Amygdala (tissue), 56 donors: ENCODE measurements around the gene RPL29.
"Not testable (repeated sequence)": the region's sequence is repeated elsewhere in the genome, so short reads cannot be mapped to it uniquely, and the experiment has no call there.

Source experiments
- DNase-seq, 56 donors: peaks; one replicate each; lab custom pipeline; 2025; lab: John Stamatoyannopoulos, UW

The RPL29 gene

GRCh38 chr3:52007291-52007690 lies 11.6 kb upstream of the RPL29 start:
- DNase-seq, result no peak

- DNase-seq, result no peak
These were observed 11.1 kb upstream of the RPL29 start for GRCh38 chr3:52006820-52007133.

DNA sequence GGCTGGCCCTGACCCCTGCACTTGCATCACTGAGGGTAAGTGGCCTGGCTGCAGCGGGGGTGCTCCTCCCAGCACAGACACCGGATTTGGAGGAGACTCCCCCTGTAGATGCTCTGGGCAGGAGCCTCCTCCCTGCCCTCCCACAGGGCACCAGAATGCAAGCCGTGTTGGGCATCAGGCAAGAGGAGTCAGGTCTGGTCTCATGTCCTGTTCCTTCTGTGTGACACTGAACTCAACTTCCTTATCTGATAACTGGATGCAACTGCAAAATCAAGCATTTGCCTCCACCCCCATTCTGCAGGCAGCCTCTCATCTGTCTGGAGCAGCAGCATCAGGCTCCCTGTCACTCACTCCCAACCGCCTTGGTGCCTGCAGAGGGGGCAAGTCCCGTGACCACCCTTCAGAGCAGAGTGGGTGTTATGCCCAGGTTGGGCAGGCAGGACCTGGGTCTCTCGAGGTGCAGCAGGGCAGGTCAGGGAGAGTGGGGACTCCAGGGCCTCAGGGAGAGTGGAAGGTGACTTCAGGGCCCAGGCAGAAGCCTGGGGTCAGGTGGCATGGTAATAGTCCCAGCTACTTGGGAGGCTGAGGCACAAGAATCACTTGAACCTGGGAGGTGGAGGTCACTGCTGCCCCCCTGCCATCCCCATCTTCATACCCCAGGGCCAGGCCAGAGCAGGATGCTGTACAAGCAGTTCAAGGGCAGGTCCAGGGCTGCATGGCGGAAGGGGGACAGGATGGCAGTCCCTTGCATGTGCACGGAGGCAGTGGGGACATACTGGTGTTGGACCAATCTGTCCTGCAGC lies 10.5 kb upstream of the RPL29 start:
- DNase-seq, result peak in 2 of 56 donors; percentile 41 to 47

DNA sequence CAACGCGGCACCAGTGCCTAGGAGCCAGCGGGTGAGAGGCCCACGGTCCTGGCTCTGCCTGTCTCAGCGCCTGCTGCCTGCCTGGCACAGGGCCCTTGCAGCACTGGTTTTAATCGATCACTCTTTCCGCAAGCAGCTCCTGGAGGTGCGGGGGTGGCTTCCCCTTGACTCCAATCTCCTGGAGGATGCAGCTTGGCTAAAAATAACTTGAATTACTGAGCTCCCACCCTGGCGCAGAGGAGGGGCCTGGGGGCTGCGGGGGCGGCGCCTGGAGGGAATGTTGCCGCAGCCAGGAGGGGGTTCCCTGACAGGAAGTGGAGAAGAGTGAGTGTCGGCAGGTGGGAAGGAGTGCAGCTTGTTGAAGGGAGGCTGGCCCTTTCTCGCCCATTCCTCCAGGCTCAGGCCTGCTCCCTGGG lies 9.9 kb upstream of the RPL29 start:
- peak in 29 of 56 donors; percentile 18 to 65 (median 42) for DNase-seq

DNA sequence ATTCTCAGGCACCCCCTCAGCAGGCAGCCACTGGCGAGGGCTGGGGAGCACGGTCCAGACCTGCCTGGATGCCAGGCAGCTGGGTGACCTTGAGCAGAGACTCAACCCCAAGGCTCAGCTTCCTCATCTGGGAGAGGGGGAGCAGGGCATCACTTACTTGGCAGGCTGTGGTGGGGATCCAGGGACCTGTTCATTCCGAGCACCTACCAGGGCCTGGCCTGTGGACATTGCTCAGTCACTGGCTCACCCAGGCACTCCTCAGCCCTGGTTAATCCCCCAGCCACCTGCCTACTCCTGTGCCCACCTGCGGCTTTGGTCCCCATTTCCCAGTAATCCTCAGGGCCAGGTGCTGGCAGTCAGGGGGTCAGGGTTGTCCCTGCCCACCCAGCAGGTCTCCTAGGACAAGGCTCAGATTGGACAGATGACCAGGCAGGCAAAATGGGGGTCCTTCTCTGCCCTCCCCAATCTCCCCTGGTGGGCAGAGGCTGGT lies 9.3 kb upstream of the RPL29 start:
- no peak for DNase-seq

DNA sequence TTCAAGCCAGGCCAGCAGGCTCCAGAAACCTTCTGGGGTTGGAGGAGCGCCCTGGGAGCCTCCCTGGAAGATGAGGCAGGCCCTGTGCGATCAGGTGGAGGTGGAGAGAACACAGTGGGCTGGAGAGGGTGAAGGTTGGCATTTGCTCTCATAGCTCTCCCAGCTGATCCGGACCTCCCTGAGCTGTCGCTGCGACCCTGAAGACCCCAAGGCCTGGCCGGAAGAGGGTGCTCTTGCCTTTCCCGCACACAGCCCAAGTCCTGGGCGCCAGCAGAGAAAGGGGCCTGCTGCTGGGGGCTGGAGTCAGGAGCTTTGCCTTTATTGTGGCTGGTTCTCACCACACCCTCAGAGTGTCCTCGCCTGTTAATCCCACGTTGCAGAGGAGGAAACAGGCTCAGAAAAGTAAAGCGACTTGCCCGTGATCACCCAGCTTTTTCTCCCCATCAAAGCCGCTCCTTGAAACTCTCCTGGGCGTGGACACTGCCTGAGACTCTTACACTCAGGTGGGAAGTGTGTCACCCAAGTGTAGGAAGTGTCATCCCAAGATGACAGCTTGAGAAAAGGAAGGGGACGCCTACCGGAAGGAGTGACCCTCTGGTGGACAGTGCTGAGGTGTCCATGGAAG lies 8.6 kb upstream of the RPL29 start:
- peak in 42 of 56 donors; percentile 25 to 78 (median 48) for DNase-seq

DNA sequence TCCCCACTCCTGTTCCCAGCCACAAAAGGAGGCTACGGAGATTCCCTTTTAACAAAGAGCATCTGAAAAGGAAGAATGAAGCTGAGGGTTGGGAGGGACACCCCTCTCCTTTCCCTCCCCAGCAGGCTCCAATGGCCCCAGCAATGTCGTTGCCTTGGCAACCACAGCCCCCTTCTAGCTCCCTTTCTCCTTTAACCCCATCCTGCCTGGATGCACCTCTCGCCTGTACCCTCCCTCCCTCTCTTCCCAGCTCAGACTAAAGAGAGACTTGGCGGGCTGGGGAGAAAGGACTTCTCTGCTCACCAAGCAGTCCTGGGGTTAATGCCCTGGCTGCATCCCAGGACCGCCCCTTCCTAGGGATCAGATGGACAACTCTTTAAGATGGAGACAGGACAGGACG lies 7.1 kb upstream of the RPL29 start:
- no peak for DNase-seq

DNA sequence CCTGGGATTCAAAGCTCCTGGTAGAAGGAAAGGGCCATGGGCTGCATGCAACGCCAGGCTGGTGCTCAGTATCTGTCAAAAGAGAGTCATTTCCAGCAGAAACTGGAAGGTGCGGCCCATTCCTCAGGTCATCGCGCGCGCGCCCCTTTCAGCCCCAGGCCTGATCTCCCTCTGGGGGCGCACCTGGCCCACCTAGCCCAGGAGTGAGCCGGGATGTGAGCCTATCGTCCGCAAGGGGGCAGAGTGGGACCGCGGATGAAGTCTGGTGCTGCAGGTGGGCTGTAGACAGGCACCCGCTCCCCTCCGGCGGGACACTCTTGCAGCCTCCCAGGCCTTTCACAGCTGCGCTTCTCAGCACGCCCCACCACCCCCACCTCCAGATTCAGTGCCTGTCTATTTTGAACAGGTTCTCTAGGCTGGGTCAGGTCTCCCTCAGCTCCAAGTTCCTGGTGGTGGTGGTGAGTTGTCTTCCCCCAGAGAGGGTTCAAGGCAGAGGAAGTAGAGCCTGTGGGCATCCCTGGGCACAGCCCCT lies 5.8 kb upstream of the RPL29 start:
- DNase-seq, result peak in 45 of 56 donors; percentile 22 to 79 (median 50)

- DNase-seq, result no peak
These were observed 4.2 kb upstream of the RPL29 start for GRCh38 chr3:51999846-52000245.

- no peak for DNase-seq
These were observed 3.1 kb upstream of the RPL29 start for GRCh38 chr3:51998774-51999173.

DNA sequence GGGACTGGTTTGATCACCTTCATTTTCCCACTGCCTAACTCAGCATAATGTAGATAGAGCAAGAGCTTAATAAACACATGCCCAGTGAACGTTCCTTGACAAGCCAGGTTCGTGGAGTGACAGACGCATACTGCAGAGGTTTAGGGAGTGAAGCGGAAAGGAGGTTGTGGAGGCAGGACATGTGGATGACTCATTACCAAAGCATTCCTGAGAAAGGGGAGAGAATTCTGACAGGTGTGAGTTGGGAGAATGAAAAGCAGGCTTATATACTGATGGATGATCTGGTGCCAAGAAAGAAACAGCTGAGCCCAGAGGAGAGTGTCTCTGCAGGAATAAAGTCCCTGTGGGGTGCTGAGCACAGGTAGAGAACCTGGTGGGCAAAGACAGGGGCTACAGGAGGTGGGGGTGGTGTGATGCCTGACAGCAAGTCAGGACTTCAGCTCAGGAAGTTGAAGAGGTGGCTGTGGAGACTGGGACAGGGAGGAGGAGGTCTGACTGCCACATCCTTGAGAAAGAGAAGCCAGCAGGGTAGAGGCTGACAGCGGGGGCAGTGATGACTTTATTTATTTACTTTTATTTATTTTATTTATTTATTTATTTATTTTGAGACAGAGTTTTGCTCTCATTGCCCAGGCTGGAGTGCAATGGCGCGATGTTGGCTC lies 2.4 kb upstream of the RPL29 start:
- DNase-seq, result no peak

DNA sequence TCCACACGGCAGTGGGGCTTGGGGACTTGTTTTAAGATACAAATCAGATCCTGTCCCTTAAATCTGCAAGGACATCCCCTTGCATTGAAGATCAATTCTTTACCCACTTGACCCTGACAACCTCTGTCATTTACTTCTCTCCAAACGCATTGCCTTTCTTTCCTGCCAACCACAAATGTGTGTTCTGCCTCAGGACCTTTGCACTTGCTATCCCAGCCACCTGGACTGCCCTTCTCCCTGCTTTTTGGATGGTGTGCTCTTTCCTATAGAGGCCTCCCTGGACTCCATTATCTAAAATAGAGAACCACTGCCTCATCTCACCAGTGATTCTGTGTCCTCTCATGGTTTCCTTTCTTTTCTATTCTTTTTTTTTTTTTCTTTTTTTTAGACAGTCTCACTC lies 1.5 kb upstream of the RPL29 start:
- DNase-seq, result no peak

DNA sequence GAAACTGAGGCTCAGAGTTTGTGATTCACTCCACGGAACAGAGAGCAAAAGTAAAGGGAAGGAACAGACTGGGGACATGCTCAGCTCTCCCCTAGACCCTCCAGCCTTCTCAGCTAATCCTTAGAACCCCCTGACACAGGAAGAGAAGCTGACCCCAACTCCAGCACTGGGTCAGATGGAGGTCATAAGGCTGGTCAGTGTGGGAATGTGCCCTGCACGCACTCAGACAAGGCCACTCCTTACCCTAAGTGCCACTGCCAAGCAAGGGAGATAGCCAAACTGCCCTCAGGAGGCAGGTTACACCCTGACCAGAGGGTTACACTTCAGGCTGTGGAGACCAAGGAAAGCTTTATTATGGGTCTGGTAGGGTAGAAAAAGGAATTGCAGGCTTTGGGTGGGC lies 1.2 kb downstream of the RPL29 start:
- no peak for DNase-seq

GRCh38 chr3:51993657-51994056 lies 2.0 kb downstream of the RPL29 start:
- not testable (repeated sequence) for DNase-seq

DNA sequence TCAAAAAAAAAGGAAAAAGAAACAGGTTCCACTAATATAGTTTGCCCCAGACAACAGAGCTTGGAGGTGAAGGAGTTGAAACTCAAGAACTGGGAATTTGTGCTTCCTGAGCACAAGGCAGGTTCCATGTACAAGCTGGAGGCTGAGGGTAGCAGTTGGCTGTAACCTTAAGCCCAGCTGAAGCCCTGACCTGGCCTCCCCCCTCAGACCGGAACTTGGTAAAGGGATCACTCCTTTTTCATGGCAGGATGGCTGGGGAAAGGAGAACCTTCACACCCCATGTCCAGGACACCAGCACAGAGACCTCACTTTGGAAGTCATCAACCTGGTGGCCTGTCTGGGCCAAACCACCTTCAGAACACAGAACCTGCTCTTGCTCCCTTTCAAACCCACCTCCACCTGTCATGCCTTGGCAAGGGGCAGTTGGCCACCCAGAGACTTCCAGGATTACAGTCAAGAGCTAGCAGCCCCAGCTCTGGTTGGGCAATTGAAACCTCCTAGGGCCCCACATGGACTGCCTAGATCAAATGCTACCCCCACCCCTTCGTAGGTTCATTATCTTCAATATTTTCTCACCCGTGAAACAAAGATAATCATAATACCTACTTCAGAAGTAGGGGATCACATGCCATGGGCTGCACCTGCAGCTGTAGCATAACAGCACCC lies 3.5 kb downstream of the RPL29 start:
- no peak for DNase-seq

- not testable (repeated sequence) for DNase-seq
These were observed 5.2 kb downstream of the RPL29 start for GRCh38 chr3:51990501-51990971.

GRCh38 chr3:51988286-51989146 lies 7.2 kb downstream of the RPL29 start:
- no peak for DNase-seq

GRCh38 chr3:51987568-51987967 lies 8.1 kb downstream of the RPL29 start:
- no peak for DNase-seq
